ENCODE data around the gene SEPTIN8. TPM values are rescaled to one million over a fixed set of nuclear protein-coding genes. Genes with fewer than 3 reads are reported as not detected.

The SEPTIN8 gene
- total RNA-seq (2014; rRNA removed; shearing (Covaris generic)) = 77.3 and 97.4 TPM in 2 replicates

GRCh38 chr5:132777209-132778069 is at the start of gene SEPTIN8:
Gene SEPTIN8 (minus strand): TSS chr5:132777239. CDS start chr5:132777137, 102 bp downstream.
- Histone ChIP-seq H3K27me3 (replicated peaks) (no peaks in the 10 kb centered on the region), H3K36me3 (peaks cover 18% of the 10 kb centered on the region), H3K9me3 (replicated peaks) (no peaks in the 10 kb centered on the region), H3K4me3 (peak within 1 kb of the TSS; percentile 82), H3K27ac (peak within 1 kb of the TSS; percentile 61), H3K4me1 (replicated peaks) (peaks cover 37% of the 10 kb centered on the region)
- DNase-seq (ENCODE audit: low read depth in 1 of 2, low spot score in 2 of 2) = peak in 1 of 2 experiments; percentile 56

- no peaks in the 10 kb centered on the region for H3K9me3 ChIP-seq (replicated peaks)
- H3K27ac ChIP-seq = no peak overlapping the region
- peaks cover 42% of the 10 kb centered on the region for H3K4me1 ChIP-seq (replicated peaks)
These were observed 49.5 kb upstream of the SEPTIN8 start for GRCh38 chr5:132826424-132827082.

GRCh38 chr5:132825834-132826391 is 48.9 kb upstream of the SEPTIN8 start:
- no peak overlapping the region for H3K4me3 ChIP-seq
- H3K9me3 ChIP-seq (replicated peaks) = no peaks in the 10 kb centered on the region
- peaks cover 45% of the 10 kb centered on the region for H3K4me1 ChIP-seq (replicated peaks)
- H3K27ac ChIP-seq = no peak overlapping the region
- DNase-seq (ENCODE audit: low read depth in 1 of 2, low spot score in 2 of 2) = no peak
- H3K27me3 ChIP-seq (replicated peaks) = no peaks in the 10 kb centered on the region
- H3K36me3 ChIP-seq = peaks cover 78% of the 10 kb centered on the region

More at GRCh38 chr5:132826424-132827082, 49.5 kb upstream of the SEPTIN8 start:
- DNase-seq (ENCODE audit: low read depth in 1 of 2, low spot score in 2 of 2) = peak in 1 of 2 experiments; percentile 17
- Histone ChIP-seq H3K4me3 (no peak overlapping the region), H3K36me3 (peaks cover 78% of the 10 kb centered on the region), H3K27me3 (replicated peaks) (no peaks in the 10 kb centered on the region)

GRCh38 chr5:132825033-132825833 is 48.2 kb upstream of the SEPTIN8 start:
- Histone ChIP-seq H3K4me3 (no peak overlapping the region), H3K27ac (no peak overlapping the region), H3K36me3 (peaks cover 73% of the 10 kb centered on the region), H3K9me3 (replicated peaks) (no peaks in the 10 kb centered on the region), H3K27me3 (replicated peaks) (no peaks in the 10 kb centered on the region), H3K4me1 (replicated peaks) (peaks cover 48% of the 10 kb centered on the region)
- DNase-seq (ENCODE audit: low read depth in 1 of 2, low spot score in 2 of 2) = no peak

- DNase-seq (ENCODE audit: low read depth in 1 of 2, low spot score in 2 of 2) = no peak
- Histone ChIP-seq H3K4me3 (no peak overlapping the region), H3K4me1 (replicated peaks) (peaks cover 48% of the 10 kb centered on the region), H3K27me3 (replicated peaks) (no peaks in the 10 kb centered on the region), H3K27ac (no peak overlapping the region), H3K9me3 (replicated peaks) (no peaks in the 10 kb centered on the region), H3K36me3 (peaks cover 64% of the 10 kb centered on the region)
These were observed 47.4 kb upstream of the SEPTIN8 start for GRCh38 chr5:132824426-132824825.

GRCh38 chr5:132823481-132824050 is 46.5 kb upstream of the SEPTIN8 start:
- no peak overlapping the region for H3K4me3 ChIP-seq
- DNase-seq (ENCODE audit: low read depth in 1 of 2, low spot score in 2 of 2) = no peak

GRCh38 chr5:132822650-132823480 is 45.8 kb upstream of the SEPTIN8 start:
- no peak overlapping the region for H3K27ac ChIP-seq
- no peak for DNase-seq (ENCODE audit: low read depth in 1 of 2, low spot score in 2 of 2)

More at GRCh38 chr5:132823481-132824050, 46.5 kb upstream of the SEPTIN8 start:
- no peaks in the 10 kb centered on the region for H3K9me3 ChIP-seq (replicated peaks)
- peaks cover 56% of the 10 kb centered on the region for H3K36me3 ChIP-seq
- H3K27me3 ChIP-seq (replicated peaks) = no peaks in the 10 kb centered on the region
- H3K27ac ChIP-seq = no peak overlapping the region
- peaks cover 42% of the 10 kb centered on the region for H3K4me1 ChIP-seq (replicated peaks)

GRCh38 chr5:132821791-132822190 is 44.8 kb upstream of the SEPTIN8 start:
- H3K4me3 ChIP-seq = no peak overlapping the region
- H3K4me1 ChIP-seq (replicated peaks) = peaks cover 39% of the 10 kb centered on the region
- H3K9me3 ChIP-seq (replicated peaks) = no peaks in the 10 kb centered on the region
- H3K36me3 ChIP-seq = peaks cover 41% of the 10 kb centered on the region
- DNase-seq (ENCODE audit: low read depth in 1 of 2, low spot score in 2 of 2) = peak; percentile 44 to 59
- no peaks in the 10 kb centered on the region for H3K27me3 ChIP-seq (replicated peaks)
- peak overlapping the region; percentile 15 for H3K27ac ChIP-seq

More at GRCh38 chr5:132822650-132823480, 45.8 kb upstream of the SEPTIN8 start:
- Histone ChIP-seq H3K36me3 (peaks cover 52% of the 10 kb centered on the region), H3K4me1 (replicated peaks) (peaks cover 42% of the 10 kb centered on the region), H3K27me3 (replicated peaks) (no peaks in the 10 kb centered on the region), H3K4me3 (no peak overlapping the region), H3K9me3 (replicated peaks) (no peaks in the 10 kb centered on the region)

GRCh38 chr5:132821350-132821749 is 44.3 kb upstream of the SEPTIN8 start:
- Histone ChIP-seq H3K4me3 (no peak overlapping the region), H3K9me3 (replicated peaks) (no peaks in the 10 kb centered on the region), H3K27ac (peak overlapping the region; percentile 15), H3K4me1 (replicated peaks) (peaks cover 39% of the 10 kb centered on the region), H3K36me3 (peaks cover 37% of the 10 kb centered on the region), H3K27me3 (replicated peaks) (no peaks in the 10 kb centered on the region)
- DNase-seq (ENCODE audit: low read depth in 1 of 2, low spot score in 2 of 2) = no peak

- Histone ChIP-seq H3K9me3 (replicated peaks) (no peaks in the 10 kb centered on the region), H3K4me1 (replicated peaks) (peaks cover 35% of the 10 kb centered on the region), H3K27me3 (replicated peaks) (no peaks in the 10 kb centered on the region), H3K4me3 (no peak overlapping the region), H3K27ac (no peak overlapping the region), H3K36me3 (peaks cover 29% of the 10 kb centered on the region)
- DNase-seq (ENCODE audit: low read depth in 1 of 2, low spot score in 2 of 2) = peak; percentile 88 to 95
These were observed 43.2 kb upstream of the SEPTIN8 start for GRCh38 chr5:132820162-132820754.

GRCh38 chr5:132819468-132819867 is 42.4 kb upstream of the SEPTIN8 start:
- Histone ChIP-seq H3K36me3 (peaks cover 21% of the 10 kb centered on the region), H3K4me3 (no peak overlapping the region)
- DNase-seq (ENCODE audit: low read depth in 1 of 2, low spot score in 2 of 2) = no peak

GRCh38 chr5:132817011-132817410 is 40.0 kb upstream of the SEPTIN8 start:
- Histone ChIP-seq H3K4me1 (replicated peaks) (peaks cover 42% of the 10 kb centered on the region), H3K4me3 (no peak overlapping the region), H3K27ac (no peak overlapping the region), H3K27me3 (replicated peaks) (peaks cover 16% of the 10 kb centered on the region), H3K9me3 (replicated peaks) (no peaks in the 10 kb centered on the region), H3K36me3 (no peaks in the 10 kb centered on the region; the same call in 1 of the 2 replicates)
- no peak for DNase-seq (ENCODE audit: low read depth in 1 of 2, low spot score in 2 of 2)

More at GRCh38 chr5:132819468-132819867, 42.4 kb upstream of the SEPTIN8 start:
- Histone ChIP-seq H3K27ac (no peak overlapping the region), H3K27me3 (replicated peaks) (no peaks in the 10 kb centered on the region), H3K4me1 (replicated peaks) (peaks cover 35% of the 10 kb centered on the region), H3K9me3 (replicated peaks) (no peaks in the 10 kb centered on the region)

Data from SJSA1 (cell line).